Non-pigmented ciliary epithelial cell (primary cell): ENCODE data around the gene PKD2L2.
"Not testable (repeated sequence)": the region's sequence is repeated elsewhere in the genome, so short reads cannot be mapped to it uniquely, and the experiment has no call there.

ENCODE experiments used
- DNase-seq: peaks from one replicate; pipeline ENCODE4 v3.0.0-alpha.2; 2010; ENCODE audit warnings: low read depth

The PKD2L2 gene

GRCh38 chr5:137888863-137889759, at the start of gene PKD2L2:
TSS of gene PKD2L2 (plus strand) at chr5:137889457. CDS start at chr5:137889492, 35 bp downstream.
- peak; percentile 55 for DNase-seq

GRCh38 chr5:137842296-137842695, 47.0 kb upstream of the PKD2L2 start:
- DNase-seq = no peak

GRCh38 chr5:137843676-137844299, 45.5 kb upstream of the PKD2L2 start:
- DNase-seq = no peak

DNA sequence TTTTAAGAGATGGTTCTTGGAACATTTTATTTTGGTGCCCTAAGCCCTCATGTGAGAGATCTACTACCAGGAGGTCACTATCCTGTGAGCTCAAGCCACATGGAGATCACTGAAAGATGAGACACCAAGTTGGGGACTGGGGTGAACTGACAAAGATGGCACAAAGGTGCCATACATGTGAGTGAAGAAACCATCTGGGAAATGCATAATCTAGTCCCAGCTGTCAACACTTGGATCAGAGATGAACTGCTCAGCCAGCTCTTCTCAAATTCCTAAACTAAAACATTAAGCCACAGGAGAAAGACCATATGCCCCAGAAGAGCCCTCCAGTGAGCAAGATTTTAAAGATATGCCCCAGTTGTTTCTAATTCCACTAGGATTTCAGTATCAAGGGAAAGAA, 43.8 kb upstream of the PKD2L2 start:
- no peak for DNase-seq

DNA sequence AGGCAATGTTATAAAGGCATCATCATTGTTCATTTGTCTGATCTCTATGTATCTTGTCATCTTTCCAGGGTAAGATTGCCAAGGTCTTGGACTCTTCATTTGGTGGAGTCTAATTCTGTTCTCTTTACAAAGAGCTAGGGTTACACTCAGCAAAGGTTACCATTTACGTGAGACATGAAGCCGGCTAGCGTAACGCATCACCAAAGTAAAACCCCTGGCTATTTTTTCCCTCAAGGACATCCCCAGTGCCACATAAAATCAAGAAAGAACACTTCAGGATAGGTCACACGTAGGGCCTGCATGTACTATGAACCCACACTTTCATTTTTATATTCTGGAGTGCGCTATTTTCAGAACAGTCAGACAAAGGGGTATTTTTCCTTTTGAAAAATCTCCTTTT, 41.6 kb upstream of the PKD2L2 start:
- no peak for DNase-seq

DNA sequence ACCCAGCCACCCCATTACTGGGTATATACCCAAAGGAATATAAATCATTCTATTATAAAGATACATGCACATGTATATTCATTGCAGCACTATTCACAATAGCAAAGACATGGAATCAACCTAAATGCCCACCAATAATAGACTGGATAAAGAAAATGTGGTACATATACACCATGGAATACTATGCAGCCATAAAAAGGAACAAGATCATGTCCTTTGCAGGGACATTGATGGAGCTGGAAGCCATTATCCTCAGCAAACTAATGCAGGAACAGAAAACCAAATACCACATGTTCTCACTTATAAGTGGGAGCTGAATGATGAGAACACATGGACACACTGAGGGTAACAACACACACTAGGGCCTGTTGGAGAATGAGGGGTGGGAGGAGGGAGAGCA, 36.1 kb upstream of the PKD2L2 start:
- DNase-seq = not testable (repeated sequence)

GRCh38 chr5:137856201-137856600, 33.1 kb upstream of the PKD2L2 start:
- DNase-seq = no peak

GRCh38 chr5:137856916-137857862, 32.1 kb upstream of the PKD2L2 start:
- DNase-seq = no peak

DNA sequence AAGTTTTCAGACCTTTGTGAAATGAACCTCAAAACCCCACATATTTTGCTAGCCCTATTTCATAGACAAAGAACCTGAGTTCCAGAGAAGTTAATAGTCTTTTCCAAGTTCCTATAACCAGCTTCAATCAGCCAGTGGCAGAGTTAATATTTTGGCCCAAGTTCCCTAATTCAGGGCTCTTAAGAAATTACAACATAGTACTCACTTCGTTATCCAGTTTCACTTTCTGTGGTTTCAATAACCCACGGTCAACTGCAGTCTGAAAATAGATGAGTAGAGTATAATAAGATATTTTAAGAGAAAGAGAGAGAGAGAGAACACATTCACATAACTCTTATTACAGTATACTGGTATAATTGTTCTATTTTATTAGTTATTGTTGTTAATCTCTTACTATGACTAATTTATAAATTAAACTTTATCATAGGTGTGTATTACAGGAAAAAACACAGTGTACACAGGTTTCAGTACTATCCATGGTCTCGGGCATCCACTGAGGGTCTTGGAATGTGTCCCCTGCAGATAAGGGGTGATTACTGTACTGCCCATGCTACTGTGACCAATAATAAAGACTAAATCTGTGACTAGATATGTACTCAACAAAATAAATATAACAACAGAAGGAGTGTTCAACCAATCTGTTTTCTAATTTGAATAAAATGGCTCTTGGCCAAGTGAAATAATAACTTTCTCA, 30.9 kb upstream of the PKD2L2 start:
- no peak for DNase-seq

- DNase-seq = no peak
Measured at GRCh38 chr5:137858954-137859353, 30.3 kb upstream of the PKD2L2 start.

DNA sequence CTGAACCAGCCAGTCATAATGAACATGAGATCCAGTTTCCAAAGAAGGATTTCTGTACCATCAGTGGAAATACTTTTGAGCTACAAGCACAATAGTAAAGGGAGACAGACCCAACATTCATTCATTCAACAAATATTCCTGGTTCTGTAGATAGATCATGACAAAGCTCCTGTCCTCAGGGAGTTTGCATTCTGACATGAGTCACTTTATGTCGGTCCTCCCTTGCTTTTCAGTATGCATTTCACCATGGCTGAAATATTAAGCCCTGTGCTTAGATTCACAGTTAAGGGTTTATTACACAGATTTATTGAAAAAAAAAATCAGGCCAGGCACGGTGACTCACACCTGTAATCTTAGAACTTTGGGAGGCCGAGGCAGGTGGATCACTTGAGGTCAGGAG, 27.0 kb upstream of the PKD2L2 start:
- DNase-seq = no peak

- not testable (repeated sequence) for DNase-seq
Measured at GRCh38 chr5:137863653-137864052, 25.6 kb upstream of the PKD2L2 start.

GRCh38 chr5:137866541-137867388, 22.5 kb upstream of the PKD2L2 start:
- DNase-seq = no peak

- no peak for DNase-seq
Measured at GRCh38 chr5:137867664-137868063, 21.6 kb upstream of the PKD2L2 start, which contains the start of gene MYOT. TSS of gene MYOT (plus strand) at chr5:137867860. CDS start at chr5:137870652, 2,792 bp downstream.

GRCh38 chr5:137870647-137871339, 18.5 kb upstream of the PKD2L2 start:
- no peak for DNase-seq

DNA sequence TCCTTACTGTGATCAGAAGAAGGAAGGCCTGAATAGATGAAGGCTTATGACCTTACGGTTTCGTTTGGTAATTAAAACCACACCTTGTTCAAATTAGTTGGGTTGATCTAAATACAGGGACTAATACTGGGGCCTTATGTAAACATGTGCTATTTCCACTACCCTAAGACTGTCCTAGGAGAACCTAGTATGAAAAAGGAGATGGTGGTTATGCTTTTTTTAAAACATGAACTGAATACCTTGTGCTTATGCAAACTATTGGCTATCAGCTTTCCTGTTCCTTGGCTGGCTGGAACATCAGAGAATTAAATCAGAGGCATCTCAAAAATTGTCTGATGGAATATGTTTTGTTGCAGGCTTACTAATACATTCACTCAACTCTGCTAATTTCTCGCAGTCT, 17.7 kb upstream of the PKD2L2 start:
- no peak for DNase-seq

DNA sequence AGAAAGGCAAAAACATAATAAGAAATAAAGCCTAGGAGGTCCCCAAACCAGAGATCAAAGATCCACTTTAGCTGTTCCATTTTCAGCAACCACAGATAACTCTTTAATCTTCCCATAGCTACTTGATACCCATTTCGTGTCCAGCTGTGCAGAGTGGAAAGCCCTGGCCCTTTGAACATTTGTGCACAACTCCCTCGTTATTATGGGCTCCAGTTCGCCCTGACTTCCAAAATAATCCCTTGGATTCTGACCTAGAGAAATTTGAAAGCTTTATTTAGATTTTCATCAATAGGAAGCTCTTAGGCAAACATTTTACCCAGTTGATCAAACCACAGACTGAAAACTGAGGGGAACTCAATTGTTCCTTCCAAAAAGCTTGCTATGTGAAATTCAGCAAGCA, 16.8 kb upstream of the PKD2L2 start:
- no peak for DNase-seq

GRCh38 chr5:137876101-137876500, 13.2 kb upstream of the PKD2L2 start:
- no peak for DNase-seq

DNA sequence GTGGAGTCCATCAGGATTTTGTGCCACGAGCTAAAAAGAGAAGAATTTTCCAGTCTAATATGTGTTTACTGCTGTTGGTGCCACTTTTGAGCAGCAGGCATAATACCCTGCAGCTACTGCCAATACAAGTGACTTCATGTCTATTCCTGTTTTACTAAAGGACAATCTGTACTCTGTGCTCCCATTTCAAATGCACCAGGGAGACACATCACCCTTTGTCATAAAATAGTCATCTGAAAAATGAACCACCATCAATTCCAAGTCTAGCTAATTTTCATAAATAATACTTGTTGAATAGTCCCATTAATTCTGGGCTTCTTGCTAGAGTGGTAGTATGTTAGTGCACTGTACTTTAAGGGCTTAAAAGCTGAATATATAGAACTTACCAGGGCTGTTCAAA, 8.9 kb upstream of the PKD2L2 start:
- no peak for DNase-seq

DNA sequence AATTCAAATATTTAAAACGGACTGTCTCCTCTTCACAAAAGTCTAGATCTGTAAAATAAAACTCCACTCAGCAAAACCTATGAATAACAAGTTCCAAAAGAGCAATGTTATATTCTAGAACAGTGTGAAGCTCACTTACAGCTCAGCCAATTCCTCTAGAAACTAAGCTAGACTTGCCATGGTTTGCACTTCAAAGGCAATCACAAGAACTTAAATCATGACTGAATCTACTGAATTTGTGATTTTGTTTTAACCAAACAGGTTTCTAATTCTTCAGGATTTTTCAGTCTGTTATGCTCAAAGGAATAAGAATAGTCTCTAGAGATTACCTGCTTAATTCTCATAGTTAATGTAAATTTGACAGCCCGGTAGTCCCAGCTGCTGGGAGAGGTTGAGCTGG, 1.4 kb upstream of the PKD2L2 start:
- DNase-seq = no peak
